ENCODE data around the gene TNP1. TPM values are rescaled to one million over a fixed set of nuclear protein-coding genes. Genes with fewer than 3 reads are reported as not detected.

Gene TNP1
- total and polyA plus RNA-seq, 2 donors = not detected

DNA sequence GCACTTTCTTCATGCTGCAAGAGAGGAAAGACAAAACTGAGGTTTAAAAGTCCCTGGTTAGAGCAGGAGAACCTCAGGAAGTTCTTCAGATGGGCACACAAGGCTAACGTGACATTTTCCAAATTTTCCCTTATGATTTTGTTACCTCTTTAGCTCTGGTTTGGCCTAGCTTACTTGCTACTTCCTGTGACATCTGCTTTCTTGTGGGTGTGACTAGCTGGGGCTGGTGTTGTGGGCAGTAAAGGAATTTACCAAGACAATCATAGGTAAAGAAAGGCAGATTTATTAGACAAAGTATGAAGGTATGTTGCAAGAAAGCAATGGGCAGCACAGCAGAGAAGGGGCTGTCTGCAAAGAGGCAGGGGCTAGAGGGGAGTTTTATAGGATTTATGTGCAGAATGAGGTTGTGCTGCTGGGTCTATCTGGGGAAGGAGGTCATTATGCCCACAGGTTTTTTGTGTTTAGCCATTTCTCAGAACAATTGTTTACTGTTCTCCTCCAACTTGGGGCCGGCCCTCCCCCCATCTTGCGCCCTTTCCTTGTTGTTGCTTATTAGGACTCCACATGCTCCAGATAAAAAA is 6.7 kb upstream of the TNP1 start:
- Histone ChIP-seq H3K4me1 (ENCODE audit: insufficient read depth) (no peaks in the 10 kb centered on the region), H3K27ac (ENCODE audit: low read depth) (no peak overlapping the region), H3K4me3 (ENCODE audit: low read depth, low read length) (no peak overlapping the region), H3K36me3 (ENCODE audit: insufficient read depth) (no peaks in the 10 kb centered on the region)
- no peak for DNase-seq (ENCODE audit: extremely low spot score)
- 92% methylated on average over 3 of the region's 3 CpGs for WGBS

GRCh38 chr2:216865658-216866057 is 5.8 kb upstream of the TNP1 start:
- 91% methylated on average over 3 of the region's 3 CpGs for WGBS
- no peak overlapping the region for H3K27ac ChIP-seq (ENCODE audit: low read depth)
- DNase-seq (ENCODE audit: extremely low spot score) = no peak
- no peaks in the 10 kb centered on the region for H3K36me3 ChIP-seq (ENCODE audit: insufficient read depth)
- no peaks in the 10 kb centered on the region for H3K4me1 ChIP-seq (ENCODE audit: insufficient read depth)
- H3K4me3 ChIP-seq (ENCODE audit: low read depth, low read length) = no peak overlapping the region

DNA sequence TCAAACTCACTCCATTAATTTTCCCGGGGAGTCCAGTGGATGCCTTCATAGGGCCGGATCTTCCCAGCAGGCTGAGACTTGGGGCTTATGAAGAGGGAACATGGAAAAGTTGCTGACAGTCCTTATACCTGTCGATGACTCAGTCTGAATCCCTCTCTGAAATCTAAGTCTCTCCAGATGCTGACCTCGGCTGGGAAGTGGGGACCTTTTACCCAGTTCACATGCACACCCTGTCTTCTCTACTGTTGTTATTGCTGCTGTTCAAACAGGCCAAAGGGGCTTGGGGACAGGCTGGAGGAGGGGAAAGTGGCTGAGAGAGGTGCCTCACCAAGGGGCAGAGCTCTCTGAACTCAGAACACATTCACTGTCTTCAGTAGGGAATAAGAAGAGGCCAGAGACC is 4.1 kb upstream of the TNP1 start:
- H3K4me3 ChIP-seq (ENCODE audit: low read depth, low read length) = no peak overlapping the region

DNA sequence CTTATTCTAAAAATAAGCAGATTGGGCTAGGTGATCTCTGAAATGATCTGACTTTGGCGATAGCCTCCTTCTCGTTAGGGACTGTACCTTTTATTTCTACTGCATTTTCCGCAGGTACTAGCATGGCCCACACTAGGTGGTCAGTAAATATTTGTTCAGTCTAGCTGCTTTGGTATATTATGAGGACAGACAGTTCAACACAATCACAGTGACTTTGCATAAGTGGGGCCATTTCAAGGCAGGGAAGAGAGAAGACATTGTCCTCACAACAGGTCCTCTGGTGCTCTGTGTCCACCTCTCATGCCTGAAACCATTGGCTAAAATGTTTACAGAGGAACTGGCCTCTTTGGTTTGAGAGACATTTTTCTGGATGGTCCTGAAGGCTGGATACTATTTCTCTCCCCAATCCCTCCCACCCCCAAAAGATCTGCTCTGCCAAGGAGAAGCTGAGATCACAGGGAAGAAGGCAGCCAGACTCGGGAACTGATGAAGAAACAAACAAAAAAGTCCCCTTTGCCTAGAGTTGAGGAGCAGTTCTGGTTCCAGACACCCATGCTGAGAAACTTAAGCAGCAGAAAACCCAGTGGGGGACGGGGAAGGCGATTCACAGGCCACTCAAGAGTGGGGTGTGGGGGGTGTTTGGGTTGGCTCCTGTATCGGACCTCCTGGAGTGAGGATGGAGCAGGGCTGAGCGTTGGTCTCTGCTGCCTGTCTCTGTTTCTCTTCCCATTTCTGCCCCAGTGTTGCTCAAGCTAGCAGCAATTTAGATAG is 2.9 kb upstream of the TNP1 start:
- Histone ChIP-seq H3K27ac (ENCODE audit: low read depth) (no peak overlapping the region), H3K36me3 (ENCODE audit: insufficient read depth) (no peaks in the 10 kb centered on the region), H3K4me3 (ENCODE audit: low read depth, low read length) (no peak overlapping the region), H3K4me1 (ENCODE audit: insufficient read depth) (no peaks in the 10 kb centered on the region)
- 86% methylated on average over 8 of the region's 8 CpGs for WGBS
- DNase-seq (ENCODE audit: extremely low spot score) = no peak

More for the DNA sequence above, 4.1 kb upstream of the TNP1 start:
- 71% methylated on average over 4 of the region's 4 CpGs for WGBS
- H3K4me1 ChIP-seq (ENCODE audit: insufficient read depth) = no peaks in the 10 kb centered on the region
- no peak for DNase-seq (ENCODE audit: extremely low spot score)
- no peak overlapping the region for H3K27ac ChIP-seq (ENCODE audit: low read depth)
- no peaks in the 10 kb centered on the region for H3K36me3 ChIP-seq (ENCODE audit: insufficient read depth)

DNA sequence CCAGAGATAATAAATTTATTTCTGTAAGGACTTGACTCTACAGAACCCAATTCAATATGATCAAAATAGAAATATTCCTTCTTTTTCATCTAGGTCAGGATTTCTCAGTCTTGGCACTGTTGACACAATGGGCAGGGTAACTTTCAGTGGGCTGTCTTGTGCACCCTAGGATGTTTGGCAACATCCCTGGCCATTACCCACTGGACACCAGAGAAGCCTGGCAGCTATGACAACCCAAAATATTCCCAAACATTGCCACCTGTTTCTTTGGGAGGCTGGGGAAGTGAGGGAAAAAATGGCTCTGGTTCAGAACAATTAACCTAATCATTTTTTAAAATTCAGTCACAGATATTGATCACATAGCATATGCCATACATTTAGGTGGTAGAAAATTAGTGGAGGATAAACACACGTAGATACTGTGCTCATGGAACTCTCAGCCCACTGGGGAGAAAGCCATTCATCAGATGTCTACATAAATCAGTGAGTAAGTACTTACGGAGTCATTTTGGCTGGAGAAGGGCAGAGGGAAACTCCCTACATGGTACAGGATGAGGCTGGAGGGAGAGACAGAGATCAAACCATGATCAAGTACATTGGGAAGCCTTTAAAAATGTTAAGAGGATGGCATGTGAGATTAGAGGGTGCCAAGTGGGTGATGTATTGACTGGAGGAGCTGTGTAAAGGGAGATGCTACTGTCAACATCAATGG is 718 bp upstream of the TNP1 start:
- DNase-seq (ENCODE audit: extremely low spot score) = no peak
- Histone ChIP-seq H3K4me1 (ENCODE audit: insufficient read depth) (no peaks in the 10 kb centered on the region), H3K4me3 (ENCODE audit: low read depth, low read length) (no peak overlapping the region), H3K27ac (ENCODE audit: low read depth) (no peak overlapping the region), H3K36me3 (ENCODE audit: insufficient read depth) (no peaks in the 10 kb centered on the region)
- 89% methylated on average over 2 of the region's 2 CpGs for WGBS

GRCh38 chr2:216858312-216858711 is 1.6 kb downstream of the TNP1 start:
- no peak for DNase-seq (ENCODE audit: extremely low spot score)
- WGBS = 75% methylated on average over 3 of the region's 3 CpGs
- Histone ChIP-seq H3K36me3 (ENCODE audit: insufficient read depth) (no peaks in the 10 kb centered on the region), H3K4me1 (ENCODE audit: insufficient read depth) (no peaks in the 10 kb centered on the region), H3K4me3 (ENCODE audit: low read depth, low read length) (no peak overlapping the region), H3K27ac (ENCODE audit: low read depth) (no peak overlapping the region)

- no peak overlapping the region for H3K4me3 ChIP-seq (ENCODE audit: low read depth, low read length)
- H3K36me3 ChIP-seq (ENCODE audit: insufficient read depth) = no peaks in the 10 kb centered on the region
- DNase-seq (ENCODE audit: extremely low spot score) = no peak
- H3K27ac ChIP-seq (ENCODE audit: low read depth) = no peak overlapping the region
- 80% methylated on average over 3 of the region's 3 CpGs for WGBS
- H3K4me1 ChIP-seq (ENCODE audit: insufficient read depth) = no peaks in the 10 kb centered on the region
These were observed 2.7 kb downstream of the TNP1 start for GRCh38 chr2:216857131-216857550.

GRCh38 chr2:216856406-216857065 is 3.3 kb downstream of the TNP1 start:
- no peaks in the 10 kb centered on the region for H3K36me3 ChIP-seq (ENCODE audit: insufficient read depth)
- H3K27ac ChIP-seq (ENCODE audit: low read depth) = no peak overlapping the region
- DNase-seq (ENCODE audit: extremely low spot score) = no peak
- no peak overlapping the region for H3K4me3 ChIP-seq (ENCODE audit: low read depth, low read length)
- no peaks in the 10 kb centered on the region for H3K4me1 ChIP-seq (ENCODE audit: insufficient read depth)
- 90% methylated on average over 5 of the region's 5 CpGs for WGBS

DNA sequence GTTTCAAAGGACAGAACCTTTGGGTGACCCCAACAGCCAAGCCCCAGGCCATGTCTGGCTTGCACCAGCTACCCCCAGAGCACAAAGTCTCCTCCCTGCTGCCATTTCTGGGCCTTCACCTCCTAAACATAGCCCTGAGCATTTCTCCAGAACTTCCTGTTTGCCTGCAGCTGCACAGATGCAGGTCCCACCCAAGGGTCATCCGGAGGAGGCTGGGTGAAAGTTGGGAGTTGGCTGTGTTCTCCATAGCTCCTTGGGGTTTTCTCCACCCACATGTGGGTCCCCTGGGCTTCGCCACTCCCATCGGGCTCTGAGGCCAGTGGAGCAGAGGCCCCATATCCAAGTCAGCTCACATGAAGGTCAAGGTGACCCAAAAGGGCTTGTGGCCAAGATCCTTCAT is 4.3 kb downstream of the TNP1 start:
- H3K27ac ChIP-seq (ENCODE audit: low read depth) = no peak overlapping the region
- WGBS = 87% methylated on average over 3 of the region's 3 CpGs
- H3K4me1 ChIP-seq (ENCODE audit: insufficient read depth) = no peaks in the 10 kb centered on the region
- DNase-seq (ENCODE audit: extremely low spot score) = no peak
- no peaks in the 10 kb centered on the region for H3K36me3 ChIP-seq (ENCODE audit: insufficient read depth)
- no peak overlapping the region for H3K4me3 ChIP-seq (ENCODE audit: low read depth, low read length)

- no peak for DNase-seq (ENCODE audit: extremely low spot score)
- no peaks in the 10 kb centered on the region for H3K36me3 ChIP-seq (ENCODE audit: insufficient read depth)
- H3K27ac ChIP-seq (ENCODE audit: low read depth) = no peak overlapping the region
- WGBS = 98% methylated on average over 4 of the region's 4 CpGs
- no peaks in the 10 kb centered on the region for H3K4me1 ChIP-seq (ENCODE audit: insufficient read depth)
- no peak overlapping the region for H3K4me3 ChIP-seq (ENCODE audit: low read depth, low read length)
These were observed 4.8 kb downstream of the TNP1 start for GRCh38 chr2:216855079-216855478.

DNA sequence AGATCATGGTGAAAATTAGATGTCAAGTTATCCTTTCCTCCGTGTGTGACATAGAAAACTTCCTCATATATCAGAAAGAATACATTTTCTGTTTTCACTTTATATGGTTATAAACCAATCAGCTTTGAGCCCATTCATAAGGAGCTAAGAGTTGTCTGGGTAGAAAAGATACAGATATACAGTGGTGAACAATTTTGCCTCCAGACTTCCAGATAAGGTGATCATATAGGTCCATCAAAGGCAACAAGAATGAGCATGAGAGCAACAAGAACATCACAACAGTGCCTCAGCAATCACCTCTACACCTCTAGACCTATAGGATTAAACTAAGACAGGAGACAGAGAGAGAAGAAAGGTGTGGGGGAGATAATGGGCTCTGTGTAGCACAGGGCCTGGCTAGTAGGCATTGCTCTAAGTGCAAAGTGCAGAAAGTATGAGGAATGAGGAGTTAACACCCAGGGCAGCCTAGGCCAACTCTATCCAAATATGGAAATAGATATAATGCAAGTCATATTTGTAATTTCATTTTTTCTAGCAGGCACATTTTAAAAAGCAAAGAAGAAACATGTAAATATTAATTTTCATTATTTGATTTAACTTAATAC is 8.3 kb downstream of the TNP1 start:
- Histone ChIP-seq H3K4me1 (ENCODE audit: insufficient read depth) (no peaks in the 10 kb centered on the region), H3K4me3 (ENCODE audit: low read depth, low read length) (no peak overlapping the region), H3K27ac (ENCODE audit: low read depth) (no peak overlapping the region), H3K36me3 (ENCODE audit: insufficient read depth) (no peaks in the 10 kb centered on the region)
- 58% methylated on average over 1 of the region's 1 CpG for WGBS
- no peak for DNase-seq (ENCODE audit: extremely low spot score)

- no peak overlapping the region for H3K27ac ChIP-seq (ENCODE audit: low read depth)
- no peak overlapping the region for H3K4me3 ChIP-seq (ENCODE audit: low read depth, low read length)
- no peaks in the 10 kb centered on the region for H3K4me1 ChIP-seq (ENCODE audit: insufficient read depth)
- WGBS = 78% methylated on average over 6 of the region's 6 CpGs
- DNase-seq (ENCODE audit: extremely low spot score) = no peak
- H3K36me3 ChIP-seq (ENCODE audit: insufficient read depth) = no peaks in the 10 kb centered on the region
These were observed 9.1 kb downstream of the TNP1 start for GRCh38 chr2:216850665-216851322.

GRCh38 chr2:216849987-216850386 is 9.9 kb downstream of the TNP1 start:
- Histone ChIP-seq H3K27ac (ENCODE audit: low read depth) (no peak overlapping the region), H3K4me3 (ENCODE audit: low read depth, low read length) (no peak overlapping the region), H3K36me3 (ENCODE audit: insufficient read depth) (no peaks in the 10 kb centered on the region), H3K4me1 (ENCODE audit: insufficient read depth) (no peaks in the 10 kb centered on the region)
- DNase-seq (ENCODE audit: extremely low spot score) = no peak
- 67% methylated on average over 10 of the region's 10 CpGs for WGBS

Data from urinary bladder (tissue), 4 donors.